GM12874 (cell line): ENCODE results near the gene RAB20.

Experiments used
- CTCF ChIP-seq: IDR thresholded peaks from 2 replicates; pipeline ENCODE4 v1.5.1; 2011; ENCODE audit warnings: low read depth, mild to moderate bottlenecking, control low read depth, low read length, moderate library complexity; ENCODE audit not compliant: insufficient read depth

RAB20 gene

DNA sequence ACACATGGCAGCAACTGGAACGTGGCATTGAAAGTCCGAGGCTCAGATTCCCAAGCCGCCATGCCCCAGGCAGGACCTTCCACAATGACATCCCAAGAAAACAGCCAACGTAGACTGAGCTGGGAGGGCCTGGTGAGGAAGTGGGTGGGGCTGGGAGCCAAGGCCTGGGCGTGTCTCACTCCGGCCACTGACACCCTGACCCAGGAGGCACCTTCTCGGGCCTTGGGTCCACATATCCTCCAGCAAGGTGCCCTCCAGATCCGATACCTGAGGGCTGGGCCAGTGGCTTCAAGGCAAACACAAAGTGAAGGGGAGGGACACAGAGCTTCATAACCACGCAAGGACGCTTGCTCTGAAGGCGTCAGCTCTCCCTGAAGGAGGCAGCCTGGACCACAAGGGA lies 43.0 kb downstream of the RAB20 start:
- TF ChIP-seq CTCF = no peak

- TF ChIP-seq CTCF = no peak
Observed at GRCh38 chr13:110518226-110518525, 43.3 kb downstream of the RAB20 start.

DNA sequence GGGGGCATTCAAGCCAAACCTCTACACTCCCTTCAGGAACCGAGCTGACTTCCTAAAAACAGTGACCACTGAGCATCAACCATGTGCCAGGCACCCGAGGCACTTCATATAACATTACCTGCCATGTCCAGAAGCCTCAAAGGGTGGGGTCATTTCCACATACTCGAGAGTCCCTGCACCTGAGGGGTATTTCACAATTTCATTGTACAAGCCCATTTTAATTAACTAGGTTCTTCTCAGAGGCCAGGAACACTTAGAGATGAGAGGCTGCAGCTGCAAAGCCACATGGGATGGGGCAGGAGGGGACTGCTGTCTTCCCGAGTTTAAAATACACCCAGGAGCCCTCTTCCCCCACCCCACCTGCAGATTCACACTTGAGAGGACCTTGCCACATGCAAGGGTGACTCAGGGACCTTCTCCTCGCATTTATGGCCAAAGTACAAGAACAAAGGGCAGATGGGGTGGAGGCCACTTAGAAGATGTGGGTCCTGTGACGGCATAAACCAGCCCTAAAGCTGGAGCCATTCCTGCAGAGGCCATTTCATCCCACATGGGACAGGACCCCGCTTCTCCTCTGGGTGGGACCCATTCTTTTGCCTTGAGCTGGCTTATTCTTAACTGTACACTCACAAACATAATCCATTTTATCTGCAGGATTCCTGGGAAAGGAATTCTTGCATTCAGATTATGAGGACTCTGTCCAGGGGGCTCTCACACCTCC lies 43.9 kb downstream of the RAB20 start:
- TF ChIP-seq CTCF = no peak

DNA sequence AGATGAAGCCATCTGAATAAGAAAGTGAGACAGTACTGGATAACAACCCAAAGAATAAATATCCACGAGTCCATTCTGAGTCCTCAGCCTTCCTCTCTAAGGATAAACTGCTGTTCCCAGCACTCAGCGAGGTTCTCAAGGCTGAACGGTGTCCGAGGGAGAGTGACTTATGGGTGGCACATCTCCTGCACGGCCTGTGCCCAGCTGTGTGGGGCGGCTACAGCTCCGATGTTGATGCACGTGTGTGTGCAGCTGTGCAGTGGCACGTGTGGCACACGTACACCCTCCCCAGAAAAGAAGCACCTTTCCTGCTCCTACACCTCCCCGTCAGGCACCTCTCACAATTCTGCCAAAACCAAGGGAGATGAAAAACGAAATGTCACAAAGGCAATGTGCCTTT lies 45.0 kb downstream of the RAB20 start:
- TF ChIP-seq CTCF = no peak

DNA sequence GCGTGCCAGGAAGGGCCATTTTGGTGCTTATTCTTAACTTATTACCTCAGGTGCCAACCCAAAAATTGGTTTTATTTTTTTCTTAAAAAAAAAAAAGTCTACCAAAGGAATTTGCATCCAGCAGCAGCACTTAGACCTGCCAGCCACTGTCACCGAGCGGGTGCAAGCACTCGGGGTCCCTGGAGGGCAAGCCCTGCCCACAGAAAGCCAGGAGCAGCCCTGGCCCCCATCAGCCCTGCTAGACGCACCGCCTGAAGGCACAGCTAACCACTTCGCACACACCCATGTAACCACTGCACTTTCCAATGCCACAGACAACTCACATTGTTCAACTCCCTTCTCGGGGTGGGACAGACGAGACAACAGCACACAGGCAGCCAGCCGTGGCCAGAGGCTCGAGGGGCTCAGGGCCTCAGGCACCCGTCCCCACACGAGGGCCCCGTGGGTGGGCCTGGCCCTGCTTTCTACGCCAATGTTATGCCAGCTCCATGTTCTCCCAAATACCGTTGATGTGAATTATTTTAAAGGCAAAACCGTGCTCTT lies 49.3 kb downstream of the RAB20 start:
- TF ChIP-seq CTCF = no peak

GRCh38 chr13:110511509-110512181 lies 49.9 kb downstream of the RAB20 start:
- no peak for TF ChIP-seq CTCF

DNA sequence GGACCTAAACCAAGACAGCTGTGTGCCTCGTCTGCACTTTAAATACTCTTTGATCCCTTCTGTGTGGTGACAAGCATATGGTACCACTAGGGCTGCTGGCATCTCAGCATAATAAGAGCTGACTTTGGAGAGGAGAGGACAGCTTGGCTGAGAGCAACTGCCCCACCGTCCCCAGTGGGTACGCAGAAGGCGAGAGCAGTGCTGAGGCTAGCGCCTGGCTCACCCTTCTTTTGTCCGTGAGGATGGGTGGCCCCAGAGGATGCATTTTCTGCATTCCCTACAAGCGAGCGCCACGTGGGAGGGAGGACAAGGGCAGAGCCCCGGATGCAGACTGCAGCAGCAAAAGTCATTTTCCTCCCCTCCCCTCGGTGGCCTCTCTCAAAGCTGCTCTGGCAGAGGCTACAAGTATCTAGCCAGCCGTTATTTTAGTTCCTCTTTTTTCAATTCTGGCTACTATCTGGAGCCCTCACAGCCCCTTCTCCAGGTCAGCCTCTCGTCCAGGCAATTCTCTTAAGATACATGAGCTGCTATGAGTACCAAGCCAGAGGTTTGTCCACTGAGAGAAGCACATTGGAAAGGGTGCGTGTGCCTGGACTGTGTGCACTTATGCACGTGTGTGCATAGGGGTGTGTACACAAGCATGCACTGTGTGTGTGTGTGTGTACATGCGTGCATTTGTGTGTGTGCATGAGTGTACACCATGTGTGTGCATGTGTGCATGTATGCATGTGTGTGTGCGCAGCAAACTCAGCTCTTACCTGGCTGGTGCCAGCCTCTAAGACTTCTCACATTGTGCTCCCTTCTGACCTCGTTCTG lies 51.3 kb downstream of the RAB20 start:
- TF ChIP-seq CTCF = no peak
